Liver (tissue), 9 donors: ENCODE results near the gene ZSCAN10. TPM values are rescaled to one million over a fixed set of nuclear protein-coding genes. Genes with fewer than 3 reads are reported as not detected.

ENCODE experiments used
- DNase-seq: peaks from one replicate; pipeline ENCODE4 v3.0.0-alpha.2; 2017; ENCODE audit warnings: low spot score
- H3K27ac ChIP-seq, 2 donors: one replicate each; pipeline ENCODE4 v1.7.0; 2013; ENCODE audit warnings: inconsistent platforms in 2 of 2, low read length in 2 of 2, control low read depth in 1 of 2, low read depth in 1 of 2, mild to moderate bottlenecking in 1 of 2
- H3K27me3 ChIP-seq, 4 donors: one replicate each; pipeline versions ENCODE4 v1.6.1 to v1.7.0; 2013; ENCODE audit warnings: low read length in 3 of 4, inconsistent platforms in 1 of 4, mild to moderate bottlenecking in 1 of 4, moderate library complexity in 1 of 4; ENCODE audit not compliant: control insufficient read depth in 4 of 4, insufficient read depth in 4 of 4
- H3K36me3 ChIP-seq, 4 donors: one replicate each; pipeline versions ENCODE4 v1.6.1 to v1.7.0; 2013; ENCODE audit warnings: low read length in 3 of 4, mild to moderate bottlenecking in 3 of 4, low read depth in 1 of 4, moderate library complexity in 1 of 4; ENCODE audit not compliant: control insufficient read depth in 4 of 4, insufficient read depth in 3 of 4
- H3K4me1 ChIP-seq, 4 donors: one replicate each; pipeline versions ENCODE4 v1.6.1 to v1.7.0; 2013; ENCODE audit warnings: low read length in 3 of 4, mild to moderate bottlenecking in 3 of 4, moderate library complexity in 1 of 4; ENCODE audit not compliant: control insufficient read depth in 4 of 4, insufficient read depth in 4 of 4
- H3K4me3 ChIP-seq, 3 donors: one replicate each; pipeline versions ENCODE4 v1.6.1 to v1.7.0; 2013; ENCODE audit warnings: low read length in 3 of 3, control low read depth in 1 of 3, low read depth in 1 of 3, mild to moderate bottlenecking in 1 of 3
- H3K9ac ChIP-seq, 2 donors: one replicate each; pipeline ENCODE4 v1.7.0; 2013; ENCODE audit warnings: low read length in 2 of 2, mild to moderate bottlenecking in 2 of 2, moderate library complexity in 2 of 2, control low read depth in 1 of 2, low read depth in 1 of 2
- H3K9me3 ChIP-seq, 4 donors: one replicate each; pipeline versions ENCODE4 v1.6.1 to v1.7.0; 2013; ENCODE audit warnings: low read length in 3 of 4; ENCODE audit not compliant: control insufficient read depth in 4 of 4
- CTCF ChIP-seq: fragments of 150-350 bp; IDR thresholded peaks from 2 replicates; pipeline ENCODE4 v1.5.1; 2017; ENCODE audit warnings: improper control_type of control experiment, low read depth, low read length; ENCODE audit not compliant: missing input control
- EGR1 ChIP-seq, 2 donors: IDR thresholded peaks; 2 replicates each; pipeline ENCODE4 v1.6.1; 2016 to 2018; ENCODE audit warnings: antibody characterized with exemption in 2 of 2, low read depth in 2 of 2
- FOXA2 ChIP-seq: IDR thresholded peaks from 2 replicates; pipeline ENCODE4 v1.6.1; 2016; ENCODE audit warnings: antibody characterized with exemption
- HNF4A ChIP-seq, 2 donors: conservative IDR thresholded peaks; 2 replicates each; pipeline ENCODE4 v1.6.1; 2016; ENCODE audit warnings: antibody characterized with exemption in 2 of 2, mild to moderate bottlenecking in 2 of 2
- JUND ChIP-seq, 2 donors: IDR thresholded peaks; 2 replicates each; pipeline ENCODE4 v1.6.1; 2016; ENCODE audit warnings: antibody characterized with exemption in 2 of 2
- MAX ChIP-seq: IDR thresholded peaks from 2 replicates; pipeline ENCODE4 v1.6.1; 2016; ENCODE audit warnings: antibody characterized with exemption
- NR2F2 ChIP-seq: IDR thresholded peaks from 2 replicates; pipeline ENCODE4 v1.6.1; 2016; ENCODE audit warnings: antibody characterized with exemption
- RAD21 ChIP-seq, 2 donors: IDR thresholded peaks; 2 replicates each; pipeline ENCODE4 v1.6.1; 2016; ENCODE audit warnings: antibody characterized with exemption in 2 of 2, mild to moderate bottlenecking in 2 of 2
- RXRA ChIP-seq, 2 donors: IDR thresholded peaks; 2 replicates each; pipeline ENCODE4 v1.6.1; 2017 to 2018; ENCODE audit warnings: antibody characterized with exemption in 2 of 2, mild to moderate bottlenecking in 1 of 2
- SP1 ChIP-seq: IDR thresholded peaks from 2 replicates; pipeline ENCODE4 v1.6.1; 2018; ENCODE audit warnings: antibody characterized with exemption, mild to moderate bottlenecking
- YY1 ChIP-seq: IDR thresholded peaks from 2 replicates; pipeline ENCODE4 v1.6.1; 2016; ENCODE audit warnings: antibody characterized with exemption, mild to moderate bottlenecking
- WGBS: extraction: QIAGEN DNeasy Blood & Tissue Kit; methylation state at CpG from one replicate; pipeline ENCODE4 v1.1.7; 2013; 5-methylcytosine and 5-hydroxymethylcytosine counted together
- polyA plus RNA-seq, 2 donors: library from polyadenylated mRNA; stranded (reverse) in 1 of 2; unstranded in 1 of 2; fragments of 200-250 nt in 1 of 2; fragments of >200 nt in 1 of 2; fragmentation: Nextera tagmentation in 1 of 2; extraction: Ambion mirVana in 1 of 2; gene quantifications; one replicate each; pipeline versions ENCODE4 v1.2.1 to v1.2.3, GENCODE V29; 2013 to 2015
- total RNA-seq, 2 donors: library from RNA; depleted of rRNA; stranded (reverse); fragments of >200 nt; gene quantifications; one replicate each; pipeline ENCODE4 v1.2.3, GENCODE V29; 2014
- TF ChIP-seq, protein P1 (sequence below): IDR thresholded peaks from 2 replicates; pipeline ENCODE4 v1.6.1; 2016; ENCODE audit warnings: antibody characterized with exemption, mild to moderate bottlenecking
- TF ChIP-seq, protein P2 (sequence below): IDR thresholded peaks from 2 replicates; pipeline ENCODE4 v1.6.1; 2016; ENCODE audit warnings: antibody characterized with exemption
- TF ChIP-seq, protein P3 (sequence below): IDR thresholded peaks from 2 replicates; pipeline ENCODE4 v1.6.1; 2016; ENCODE audit warnings: antibody characterized with exemption
- donor health status: healthy.
- donor health status: healthy.
- donor health status: healthy.
- donor health status: healthy.
- donor health status: healthy.

Gene ZSCAN10
- total and polyA plus RNA-seq, 4 donors, result not detected

DNA sequence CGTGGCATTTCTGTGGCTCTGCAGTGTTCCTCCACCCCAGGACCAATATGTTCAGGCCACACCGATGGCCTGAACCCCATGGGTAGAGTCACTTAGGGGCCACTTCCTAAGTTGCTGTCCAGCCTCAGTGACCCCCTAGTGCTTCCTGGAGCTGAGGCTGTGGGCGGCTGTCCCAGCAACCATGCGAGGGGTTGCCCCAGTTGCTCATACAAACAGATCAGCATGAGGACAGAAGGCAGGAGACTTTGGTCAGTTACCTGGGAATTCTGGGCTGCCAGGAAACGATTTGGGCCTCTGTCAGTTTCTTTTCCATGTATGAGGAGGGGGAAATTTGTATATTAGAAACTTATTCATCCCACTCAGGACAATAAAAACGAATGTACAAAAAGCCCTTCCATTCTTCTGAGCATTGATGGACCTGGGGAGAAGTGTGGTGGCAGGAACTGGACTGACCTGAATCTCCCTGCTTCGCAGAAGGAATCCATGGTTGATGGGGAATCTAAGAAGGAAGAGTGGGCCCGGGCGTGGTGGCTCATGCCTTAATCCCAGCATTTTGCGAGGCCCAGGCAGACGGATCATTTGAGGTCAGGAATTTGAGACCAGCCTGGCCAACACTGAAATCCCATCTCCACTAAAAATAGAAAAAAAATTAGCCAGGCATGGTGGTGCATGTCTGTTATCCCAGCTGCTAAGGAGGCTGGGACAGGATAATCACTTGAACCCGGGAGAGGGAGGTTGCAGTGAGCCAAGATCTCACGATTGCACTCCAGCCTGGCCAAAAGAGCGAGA lies 38.6 kb downstream of the ZSCAN10 start:
- H3K36me3 ChIP-seq, result no peaks in the 10 kb centered on the region
- H3K9ac ChIP-seq, result no peak overlapping the region
- peak overlapping the region; percentile 85 to 89 for H3K27ac ChIP-seq
- DNase-seq, result no peak
- H3K4me1 ChIP-seq, result peaks cover 6 to 26% (median 22%) of the 10 kb centered on the region in 4 donors
- 72% methylated on average over 14 of the region's 14 CpGs for WGBS
- H3K27me3 ChIP-seq, result no peaks in the 10 kb centered on the region
- H3K4me3 ChIP-seq, result no peak overlapping the region
- no peaks in the 10 kb centered on the region for H3K9me3 ChIP-seq
- TF ChIP-seq JUND (IDR thresholded peaks at IDR 0.05), result no peak
- TF ChIP-seq SP1, result peak; percentile 27
- TF ChIP-seq HNF4A (conservative IDR thresholded peaks at IDR 0.05), result peak; percentile 30 to 72
- TF ChIP-seq RXRA (IDR thresholded peaks at IDR 0.05), result peak in 1 of 2 donors; percentile 36

- 46% methylated on average over 9 of the region's 9 CpGs for WGBS
- TF ChIP-seq SP1 (no peak), NR2F2 (peak; percentile 4)
Measured at GRCh38 chr16:3059723-3060242, 39.3 kb downstream of the ZSCAN10 start.

DNA sequence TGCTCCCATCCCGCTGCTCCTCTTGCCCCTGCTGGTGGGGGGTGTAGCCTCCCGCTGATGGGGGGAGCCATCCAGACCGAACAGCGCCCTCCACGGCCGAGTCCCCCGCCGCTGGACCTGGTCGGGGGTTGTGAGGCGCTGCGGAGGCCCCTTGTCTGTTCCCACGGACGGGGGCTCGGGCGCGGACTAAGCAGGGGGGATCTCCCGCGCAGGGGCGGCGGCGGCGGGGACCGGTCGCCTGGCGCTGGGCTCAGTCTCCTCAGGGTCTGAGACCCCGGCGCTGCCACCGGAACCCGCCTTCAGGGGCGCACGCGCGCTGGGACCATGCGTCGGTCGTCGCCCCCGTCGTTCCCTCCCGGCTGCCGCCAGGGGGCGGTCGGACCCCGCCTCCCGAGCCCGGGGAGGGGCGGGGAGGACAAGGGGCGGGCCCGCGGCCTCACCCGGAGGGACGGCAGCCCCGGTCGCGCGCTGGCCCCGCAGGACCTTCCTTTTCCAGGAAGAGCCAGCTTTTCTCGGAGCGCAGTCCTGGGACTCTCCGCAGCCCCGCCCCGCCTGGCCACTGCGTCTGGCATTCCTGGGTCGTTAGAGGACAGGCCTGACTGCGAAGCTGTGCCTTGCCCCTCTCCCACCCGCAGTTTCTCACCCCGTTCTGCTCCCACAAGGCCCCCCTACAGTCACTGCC lies 39.9 kb downstream of the ZSCAN10 start:
- peak overlapping the region; percentile 2 to 69 for H3K9ac ChIP-seq
- H3K9me3 ChIP-seq, result no peaks in the 10 kb centered on the region
- WGBS, result under 1% methylated on average over 67 of the region's 67 CpGs
- peak overlapping the region; percentile 21 to 89 (median 65) for H3K4me3 ChIP-seq
- peak overlapping the region; percentile 86 to 89 for H3K27ac ChIP-seq
- no peaks in the 10 kb centered on the region for H3K36me3 ChIP-seq
- peak; percentile 83 for DNase-seq
- H3K4me1 ChIP-seq, result peaks cover 6 to 18% (median 18%) of the 10 kb centered on the region in 4 donors
- H3K27me3 ChIP-seq, result no peaks in the 10 kb centered on the region
- TF ChIP-seq, protein P1, sequence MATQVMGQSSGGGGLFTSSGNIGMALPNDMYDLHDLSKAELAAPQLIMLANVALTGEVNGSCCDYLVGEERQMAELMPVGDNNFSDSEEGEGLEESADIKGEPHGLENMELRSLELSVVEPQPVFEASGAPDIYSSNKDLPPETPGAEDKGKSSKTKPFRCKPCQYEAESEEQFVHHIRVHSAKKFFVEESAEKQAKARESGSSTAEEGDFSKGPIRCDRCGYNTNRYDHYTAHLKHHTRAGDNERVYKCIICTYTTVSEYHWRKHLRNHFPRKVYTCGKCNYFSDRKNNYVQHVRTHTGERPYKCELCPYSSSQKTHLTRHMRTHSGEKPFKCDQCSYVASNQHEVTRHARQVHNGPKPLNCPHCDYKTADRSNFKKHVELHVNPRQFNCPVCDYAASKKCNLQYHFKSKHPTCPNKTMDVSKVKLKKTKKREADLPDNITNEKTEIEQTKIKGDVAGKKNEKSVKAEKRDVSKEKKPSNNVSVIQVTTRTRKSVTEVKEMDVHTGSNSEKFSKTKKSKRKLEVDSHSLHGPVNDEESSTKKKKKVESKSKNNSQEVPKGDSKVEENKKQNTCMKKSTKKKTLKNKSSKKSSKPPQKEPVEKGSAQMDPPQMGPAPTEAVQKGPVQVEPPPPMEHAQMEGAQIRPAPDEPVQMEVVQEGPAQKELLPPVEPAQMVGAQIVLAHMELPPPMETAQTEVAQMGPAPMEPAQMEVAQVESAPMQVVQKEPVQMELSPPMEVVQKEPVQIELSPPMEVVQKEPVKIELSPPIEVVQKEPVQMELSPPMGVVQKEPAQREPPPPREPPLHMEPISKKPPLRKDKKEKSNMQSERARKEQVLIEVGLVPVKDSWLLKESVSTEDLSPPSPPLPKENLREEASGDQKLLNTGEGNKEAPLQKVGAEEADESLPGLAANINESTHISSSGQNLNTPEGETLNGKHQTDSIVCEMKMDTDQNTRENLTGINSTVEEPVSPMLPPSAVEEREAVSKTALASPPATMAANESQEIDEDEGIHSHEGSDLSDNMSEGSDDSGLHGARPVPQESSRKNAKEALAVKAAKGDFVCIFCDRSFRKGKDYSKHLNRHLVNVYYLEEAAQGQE, result peak; percentile 48
- TF ChIP-seq EGR1 (IDR thresholded peaks at IDR 0.05; ENCODE audit: low read depth in 2 of 2) (no peak), RXRA (IDR thresholded peaks at IDR 0.05) (peak; percentile 77), CTCF (peak; percentile 94), NR2F2 (peak; percentile 48), HNF4A (conservative IDR thresholded peaks at IDR 0.05) (peak in 1 of 2 donors; percentile 46), MAX (no peak), RAD21 (IDR thresholded peaks at IDR 0.05) (peak; percentile 79 to 83), YY1 (no peak), FOXA2 (no peak), SP1 (peak; percentile 79)
- TF ChIP-seq, protein P2, sequence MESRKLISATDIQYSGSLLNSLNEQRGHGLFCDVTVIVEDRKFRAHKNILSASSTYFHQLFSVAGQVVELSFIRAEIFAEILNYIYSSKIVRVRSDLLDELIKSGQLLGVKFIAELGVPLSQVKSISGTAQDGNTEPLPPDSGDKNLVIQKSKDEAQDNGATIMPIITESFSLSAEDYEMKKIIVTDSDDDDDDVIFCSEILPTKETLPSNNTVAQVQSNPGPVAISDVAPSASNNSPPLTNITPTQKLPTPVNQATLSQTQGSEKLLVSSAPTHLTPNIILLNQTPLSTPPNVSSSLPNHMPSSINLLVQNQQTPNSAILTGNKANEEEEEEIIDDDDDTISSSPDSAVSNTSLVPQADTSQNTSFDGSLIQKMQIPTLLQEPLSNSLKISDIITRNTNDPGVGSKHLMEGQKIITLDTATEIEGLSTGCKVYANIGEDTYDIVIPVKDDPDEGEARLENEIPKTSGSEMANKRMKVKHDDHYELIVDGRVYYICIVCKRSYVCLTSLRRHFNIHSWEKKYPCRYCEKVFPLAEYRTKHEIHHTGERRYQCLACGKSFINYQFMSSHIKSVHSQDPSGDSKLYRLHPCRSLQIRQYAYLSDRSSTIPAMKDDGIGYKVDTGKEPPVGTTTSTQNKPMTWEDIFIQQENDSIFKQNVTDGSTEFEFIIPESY, result no peak
- TF ChIP-seq, protein P3, sequence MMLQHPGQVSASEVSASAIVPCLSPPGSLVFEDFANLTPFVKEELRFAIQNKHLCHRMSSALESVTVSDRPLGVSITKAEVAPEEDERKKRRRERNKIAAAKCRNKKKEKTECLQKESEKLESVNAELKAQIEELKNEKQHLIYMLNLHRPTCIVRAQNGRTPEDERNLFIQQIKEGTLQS, result no peak

More at GRCh38 chr16:3059723-3060242, 39.3 kb downstream of the ZSCAN10 start:
- Histone ChIP-seq H3K4me1 (peaks cover 6 to 22% (median 20%) of the 10 kb centered on the region in 4 donors), H3K9ac (peak overlapping the region in 1 of 2 donors; percentile 23), H3K27ac (peak overlapping the region; percentile 85 to 89), H3K27me3 (no peaks in the 10 kb centered on the region), H3K9me3 (no peaks in the 10 kb centered on the region), H3K4me3 (peak overlapping the region; percentile 2 to 89 (median 21)), H3K36me3 (no peaks in the 10 kb centered on the region)
- no peak for DNase-seq
